ENCODE data around the gene DNAJB13. TPM values are rescaled to one million over a fixed set of nuclear protein-coding genes. Genes with fewer than 3 reads are reported as not detected.

The DNAJB13 gene
- total and polyA plus RNA-seq, 2 of the 4 experiments (the other 2 are of a cell fraction) = 0.18 to 0.48 TPM

GRCh38 chr11:73995731-73996130 is 44.9 kb downstream of the DNAJB13 start:
- H4K8ac ChIP-seq (ENCODE audit: low read depth in 2 of 2, low read length in 2 of 2) = no peak overlapping the region
- in situ Hi-C loops (cut with MboI; ENCODE audit: low sequenced_read_pairs) (no loop called here), intact Hi-C loops (cut with micrococcal nuclease) (no loop called here), dilution Hi-C loops (cut with HindIII; ENCODE audit: low sequenced_read_pairs, unreplicated experiment) (no loop called here)
- no peak overlapping the region for H2AK9ac ChIP-seq (replicated peaks; ENCODE audit: low read depth, low read length, poor library complexity)
- H3K56ac ChIP-seq (ENCODE audit: extremely low read depth, insufficient read depth, low read length) = no peak overlapping the region
- no peak overlapping the region for H3K4me3 ChIP-seq (ENCODE audit: insufficient read depth, low read depth, low read length)
- H3K4me1 ChIP-seq (ENCODE audit: control insufficient read depth, insufficient read depth, low read length) = no peaks in the 10 kb centered on the region
- no peaks in the 10 kb centered on the region; the same call in 1 of the 2 replicates for H3K27me3 ChIP-seq (ENCODE audit: control insufficient read depth, insufficient read depth, low read length)
- H3K27ac ChIP-seq (ENCODE audit: insufficient read depth, low read length) = no peak overlapping the region
- no peak overlapping the region for H2AFZ ChIP-seq (replicated peaks; ENCODE audit: low read length, poor library complexity)
- no peak overlapping the region for H4K91ac ChIP-seq (ENCODE audit: insufficient read depth, low read depth, low read length)
- ATAC-seq (ENCODE audit: low read depth) (no peak), DNase-seq (no peak)
- ChIA-PET POLR2A (ENCODE audit: unreplicated experiment) (no interaction called here), CTCF (no interaction called here)
- no peak overlapping the region for H2BK15ac ChIP-seq (ENCODE audit: low read depth, low read length)
- no peaks in the 10 kb centered on the region for H3K9me1 ChIP-seq (ENCODE audit: insufficient read depth, low read length)
- no peak overlapping the region for H3K4me2 ChIP-seq (ENCODE audit: low read depth, low read length)
- no peaks in the 10 kb centered on the region for H3K9me3 ChIP-seq (ENCODE audit: control insufficient read depth, insufficient read depth, low read length)
- no peak overlapping the region for H2BK20ac ChIP-seq (ENCODE audit: low read depth, low read length)
- H3K23ac ChIP-seq (ENCODE audit: low read depth, low read length) = no peak overlapping the region
- no peak overlapping the region for H3K18ac ChIP-seq (ENCODE audit: low read depth, low read length)
- H2BK5ac ChIP-seq (ENCODE audit: low read depth, low read length, poor library complexity, severe bottlenecking) = no peak overlapping the region
- no TSS peak for BruUV-seq (replicated peaks)
- no CpG with 5 or more reads among the region's 2 CpGs for WGBS, 2 experiments (ENCODE audit: extremely low coverage in 2 of 2, insufficient read length in 1 of 2)
- no peaks in the 10 kb centered on the region for H3K36me3 ChIP-seq (ENCODE audit: control insufficient read depth, insufficient read depth, low read length)
- no peak overlapping the region for H4K5ac ChIP-seq (ENCODE audit: low read depth, low read length)
- TF ChIP-seq CHD1 (IDR thresholded peaks at IDR 0.05; ENCODE audit: low read depth, low read length) (no peak), MAFK (IDR thresholded peaks at IDR 0.05; ENCODE audit: low read depth, low read length) (no peak), MAZ (IDR thresholded peaks at IDR 0.05; ENCODE audit: borderline replicate concordance, low read depth, low read length) (no peak), CEBPB (IDR thresholded peaks at IDR 0.05; ENCODE audit: low read depth, low read length) (no peak), BHLHE40 (IDR thresholded peaks at IDR 0.05; ENCODE audit: low read depth, low read length) (no peak), RAD21 (IDR thresholded peaks at IDR 0.05; ENCODE audit: low read length) (no peak), FOS (IDR thresholded peaks at IDR 0.05; ENCODE audit: low read depth, low read length) (no peak), ELK1 (IDR thresholded peaks at IDR 0.05; ENCODE audit: borderline replicate concordance, low read depth, low read length) (no peak), USF2 (IDR thresholded peaks at IDR 0.05; ENCODE audit: low read depth, low read length) (no peak), CTCF (conservative IDR thresholded peaks at IDR 0.05; ENCODE audit: low read depth, low read length) (no peak)
- no peak overlapping the region for H2AK5ac ChIP-seq (ENCODE audit: low read depth, low read length)
- no peak overlapping the region for H3K14ac ChIP-seq (replicated peaks; ENCODE audit: low read depth, low read length)
- H2BK120ac ChIP-seq (ENCODE audit: low read depth, low read length) = no peak overlapping the region
- no peak overlapping the region for H3K9ac ChIP-seq (ENCODE audit: low read depth, low read length)
- H4K20me1 ChIP-seq (ENCODE audit: insufficient read depth, low read length) = no peaks in the 10 kb centered on the region
- no peaks in the 10 kb centered on the region for H3K79me1 ChIP-seq (ENCODE audit: low read depth in 1 of 2, low read length in 2 of 2)
- H3K4ac ChIP-seq (ENCODE audit: low read depth, low read length) = no peak overlapping the region

Measured in IMR-90 (cell line).